Bronchus fibroblast of lung (primary cell): ENCODE results near the gene AFP. TPM values are rescaled to one million over a fixed set of nuclear protein-coding genes. Genes with fewer than 3 reads are reported as not detected.

ENCODE experiments used
- total RNA-seq: library from RNA; depleted of rRNA; stranded (reverse); fragments of >200 nt; gene quantifications from 2 replicates; pipeline ENCODE4 v1.2.3, GENCODE V29; 2015

The AFP gene
- total RNA-seq, result 1.9 and 2.5 TPM in 2 replicates

DNA sequence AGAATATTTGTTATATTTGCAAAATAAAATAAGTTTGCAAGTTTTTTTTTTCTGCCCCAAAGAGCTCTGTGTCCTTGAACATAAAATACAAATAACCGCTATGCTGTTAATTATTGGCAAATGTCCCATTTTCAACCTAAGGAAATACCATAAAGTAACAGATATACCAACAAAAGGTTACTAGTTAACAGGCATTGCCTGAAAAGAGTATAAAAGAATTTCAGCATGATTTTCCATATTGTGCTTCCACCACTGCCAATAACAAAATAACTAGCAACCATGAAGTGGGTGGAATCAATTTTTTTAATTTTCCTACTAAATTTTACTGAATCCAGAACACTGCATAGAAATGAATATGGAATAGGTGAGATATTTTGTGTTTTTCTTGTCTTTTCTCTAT lies at the start of gene AFP:
TSS of gene AFP (plus strand) at position 238 of the 400 bp plus-strand sequence. CDS start at position 280, 42 bp downstream.

GRCh38 chr4:73404042-73404441 lies 32.0 kb upstream of the AFP start, which contains the start of gene ALB:
Gene ALB, plus strand, starts transcription at chr4:73404287. Its CDS starts 41 bp downstream, at chr4:73404328.

DNA sequence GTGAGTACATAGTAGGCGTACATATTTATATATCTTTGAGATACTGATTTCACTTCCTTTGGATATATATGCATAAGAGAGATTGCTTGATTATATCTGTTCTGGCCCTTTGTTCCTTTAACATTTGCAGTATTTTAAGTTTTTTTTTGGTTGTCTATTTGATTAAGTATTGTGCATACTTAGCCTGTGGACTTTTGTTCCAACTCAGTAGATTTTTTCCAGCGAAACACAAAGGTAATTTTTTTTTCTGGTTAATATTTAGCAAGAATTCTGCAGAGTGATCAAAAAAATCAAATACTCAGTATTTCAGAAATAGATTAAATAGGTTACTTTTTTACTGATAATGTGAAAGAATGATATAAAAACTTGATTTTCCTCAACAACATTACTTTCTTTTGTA lies 45.3 kb downstream of the AFP start, which contains the start of gene AFM:
TSS of gene AFM (plus strand) at position 388 of the 400 bp plus-strand sequence. CDS start 31 bp downstream, outside the sequence.

Other genes with a start within 250 kb of the AFP start
- gene ANKRD17, start 177.4 kb upstream of the AFP start, total RNA-seq, result 27.9 and 28.7 TPM in 2 replicates
- 0.34 TPM in 1 of 2 replicates, not detected in the other for gene ALB, start 31.9 kb upstream of the AFP start, total RNA-seq
- gene AFM, start 45.5 kb downstream of the AFP start, total RNA-seq, result not detected in 2 replicates
- gene RASSF6, start 184.2 kb downstream of the AFP start, total RNA-seq, result 1.3 and 1.8 TPM in 2 replicates